PC-9 (cell line): ENCODE data around the gene TBPL1.

ENCODE experiments used
- EZH2 ChIP-seq: fragments of 200-600 bp; sonication (generic); IDR thresholded peaks from 2 replicates; pipeline ENCODE4 v1.8.0; 2017; ENCODE audit warnings: antibody characterized with exemption, low read depth
- TF ChIP-seq, protein P1 (sequence below): fragments of 200-600 bp; sonication (generic); conservative IDR thresholded peaks from 2 replicates; pipeline ENCODE4 v1.6.1; 2017; ENCODE audit warnings: mixed run types, antibody characterized with exemption, mild to moderate bottlenecking, moderate library complexity

DNA sequence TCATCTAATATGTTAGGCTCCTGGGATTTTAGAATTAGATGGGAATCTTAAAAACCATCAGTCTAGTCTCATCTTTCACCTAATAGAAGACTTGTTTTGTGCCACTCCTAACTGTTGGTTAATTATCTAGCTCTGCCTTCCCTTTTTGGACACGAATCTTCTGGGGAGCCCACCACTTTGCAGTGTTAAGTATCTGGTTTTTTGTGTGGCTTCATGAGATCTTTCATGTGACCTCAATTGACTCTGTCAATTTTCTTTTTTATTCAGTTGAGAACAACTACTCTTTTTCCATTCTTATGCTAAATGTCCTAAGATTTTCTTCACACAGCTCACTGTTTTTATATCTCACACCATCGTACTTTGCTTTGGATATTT lies 16.9 kb downstream of the TBPL1 start:
- TF ChIP-seq, protein P1, sequence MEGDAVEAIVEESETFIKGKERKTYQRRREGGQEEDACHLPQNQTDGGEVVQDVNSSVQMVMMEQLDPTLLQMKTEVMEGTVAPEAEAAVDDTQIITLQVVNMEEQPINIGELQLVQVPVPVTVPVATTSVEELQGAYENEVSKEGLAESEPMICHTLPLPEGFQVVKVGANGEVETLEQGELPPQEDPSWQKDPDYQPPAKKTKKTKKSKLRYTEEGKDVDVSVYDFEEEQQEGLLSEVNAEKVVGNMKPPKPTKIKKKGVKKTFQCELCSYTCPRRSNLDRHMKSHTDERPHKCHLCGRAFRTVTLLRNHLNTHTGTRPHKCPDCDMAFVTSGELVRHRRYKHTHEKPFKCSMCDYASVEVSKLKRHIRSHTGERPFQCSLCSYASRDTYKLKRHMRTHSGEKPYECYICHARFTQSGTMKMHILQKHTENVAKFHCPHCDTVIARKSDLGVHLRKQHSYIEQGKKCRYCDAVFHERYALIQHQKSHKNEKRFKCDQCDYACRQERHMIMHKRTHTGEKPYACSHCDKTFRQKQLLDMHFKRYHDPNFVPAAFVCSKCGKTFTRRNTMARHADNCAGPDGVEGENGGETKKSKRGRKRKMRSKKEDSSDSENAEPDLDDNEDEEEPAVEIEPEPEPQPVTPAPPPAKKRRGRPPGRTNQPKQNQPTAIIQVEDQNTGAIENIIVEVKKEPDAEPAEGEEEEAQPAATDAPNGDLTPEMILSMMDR: no peak
- TF ChIP-seq EZH2: no peak
